BLaER1 (cell line): Measurements from ENCODE around the gene SNTG2.
"Not testable (repeated sequence)": the region's sequence is repeated elsewhere in the genome, so short reads cannot be mapped to it uniquely, and the experiment has no call there.

Source experiments
- H3K27ac ChIP-seq: shearing (Covaris generic); formaldehyde crosslinking; 2 replicates; pipeline ENCODE4 v1.8.1; 2022
- H3K27me3 ChIP-seq: shearing (Covaris generic); formaldehyde crosslinking; 2 replicates; pipeline ENCODE4 v1.8.1; 2022
- H3K36me3 ChIP-seq: shearing (Covaris generic); formaldehyde crosslinking; 2 replicates; pipeline ENCODE4 v1.8.1; 2022
- H3K4me1 ChIP-seq: shearing (Covaris generic); formaldehyde crosslinking; 2 replicates; pipeline ENCODE4 v1.8.1; 2022
- H3K4me2 ChIP-seq: shearing (Covaris generic); formaldehyde crosslinking; 2 replicates; pipeline ENCODE4 v1.8.1; 2022
- H3K4me3 ChIP-seq: shearing (Covaris generic); formaldehyde crosslinking; 2 replicates; pipeline ENCODE4 v1.8.1; 2022
- H3K9ac ChIP-seq: shearing (Covaris generic); formaldehyde crosslinking; 2 replicates; pipeline ENCODE4 v1.8.1; 2022
- H3K9me3 ChIP-seq: shearing (Covaris generic); formaldehyde crosslinking; 2 replicates; pipeline ENCODE4 v1.8.1; 2022
- H4K20me1 ChIP-seq: shearing (Covaris generic); formaldehyde crosslinking; 2 replicates; pipeline ENCODE4 v1.8.1; 2022
- Cebpa-rat ChIP-seq: shearing (Covaris generic); IDR thresholded peaks from 2 replicates; pipeline ENCODE4 v1.8.1; 2022

SNTG2 gene

GRCh38 chr2:1375794-1376193 lies 425.1 kb downstream of the SNTG2 start:
- H3K27ac ChIP-seq = no peak overlapping the region
- no peaks in the 10 kb centered on the region for H3K36me3 ChIP-seq
- H3K4me1 ChIP-seq = peaks cover 57% of the 10 kb centered on the region
- H3K9me3 ChIP-seq = peaks cover 37% of the 10 kb centered on the region
- TF ChIP-seq Cebpa-rat = no peak
- H3K4me3 ChIP-seq = no peak overlapping the region
- no peaks in the 10 kb centered on the region for H3K27me3 ChIP-seq
- H3K9ac ChIP-seq = no peak overlapping the region
- peak overlapping the region; percentile 49 for H3K4me2 ChIP-seq
- no peaks in the 10 kb centered on the region for H4K20me1 ChIP-seq

DNA sequence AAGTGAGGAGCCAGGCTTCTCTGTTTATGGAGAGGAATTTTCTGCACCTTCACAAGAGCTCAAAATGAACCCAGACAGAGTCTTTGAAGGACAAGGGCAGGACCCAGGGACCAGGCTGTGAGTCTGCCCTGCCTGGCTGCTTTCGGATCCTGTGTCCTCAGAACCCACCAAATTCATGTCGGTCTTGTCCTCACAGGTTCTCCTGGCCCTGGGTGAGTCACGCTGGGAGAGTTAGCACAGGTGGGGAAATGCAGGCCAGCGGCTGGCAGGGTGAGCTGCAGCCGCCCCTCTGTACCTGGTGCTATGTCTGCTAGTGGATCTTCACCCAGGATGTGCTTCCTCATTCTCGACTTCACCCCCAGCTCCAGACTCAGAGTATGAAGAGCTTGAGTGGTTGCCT lies 426.8 kb downstream of the SNTG2 start:
- Histone ChIP-seq H3K27ac (no peak overlapping the region), H3K9ac (no peak overlapping the region), H3K4me1 (peaks cover 51% of the 10 kb centered on the region), H3K36me3 (no peaks in the 10 kb centered on the region), H3K4me3 (no peak overlapping the region), H3K4me2 (peak overlapping the region; percentile 49; the same call in 1 of the 2 replicates), H3K27me3 (no peaks in the 10 kb centered on the region), H3K9me3 (peaks cover 37% of the 10 kb centered on the region), H4K20me1 (no peaks in the 10 kb centered on the region)
- TF ChIP-seq Cebpa-rat = no peak

DNA sequence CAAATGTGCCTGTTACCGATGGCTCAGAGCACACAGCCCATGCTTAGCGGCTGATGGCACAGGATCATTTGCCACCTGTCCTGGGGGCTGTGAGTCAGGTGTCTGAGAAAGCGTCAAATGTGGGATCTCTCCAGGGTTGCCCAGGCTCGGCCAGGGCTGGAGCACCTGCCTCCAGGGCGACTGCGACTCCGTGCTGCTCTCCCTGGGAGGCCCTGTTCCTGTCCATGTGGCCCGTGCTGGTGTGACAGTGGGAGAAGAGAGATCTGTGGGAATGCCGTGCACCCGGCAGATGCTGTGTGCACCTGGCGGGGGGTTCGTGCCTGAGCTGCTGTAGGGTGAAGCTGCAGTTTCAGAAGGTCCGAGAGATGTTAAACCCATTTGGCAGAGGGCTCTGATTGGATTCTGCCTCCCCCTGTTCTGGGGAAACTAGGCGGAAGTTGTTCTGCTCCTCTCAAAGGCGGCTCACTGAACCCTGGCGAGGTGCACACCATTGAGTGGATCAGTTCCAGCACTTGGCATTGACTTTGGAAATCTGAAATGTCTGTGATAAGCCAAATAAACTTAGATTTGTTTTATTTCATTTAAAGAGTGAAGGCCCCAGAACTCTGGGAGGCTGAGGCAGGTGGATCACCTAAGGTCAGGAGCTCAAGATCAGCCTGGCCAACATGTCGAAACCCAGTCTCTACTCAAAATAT lies 428.0 kb downstream of the SNTG2 start:
- H3K4me1 ChIP-seq = peaks cover 42% of the 10 kb centered on the region
- no peaks in the 10 kb centered on the region for H3K36me3 ChIP-seq
- no peaks in the 10 kb centered on the region for H3K27me3 ChIP-seq

DNA sequence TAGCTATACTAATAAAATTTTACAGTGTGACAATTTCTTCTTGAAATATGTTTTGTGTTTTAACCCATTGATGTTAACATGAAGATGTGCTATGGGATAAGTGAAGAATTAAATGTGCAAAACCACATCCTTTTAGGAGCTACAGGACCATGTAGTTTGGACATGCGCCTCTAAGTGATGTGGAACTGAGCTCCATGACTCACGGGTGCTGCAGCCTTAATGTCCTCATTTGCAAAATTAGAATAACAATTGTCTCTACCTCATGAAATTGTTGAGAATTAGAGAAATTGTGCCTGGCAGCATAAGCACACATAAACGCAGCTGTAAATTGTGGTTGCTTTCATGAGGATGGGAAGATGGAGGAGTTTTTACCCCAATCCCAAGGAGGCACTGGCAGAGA lies 431.0 kb downstream of the SNTG2 start:
- Histone ChIP-seq H3K4me2 (no peak overlapping the region), H3K4me3 (no peak overlapping the region), H3K9me3 (peaks cover 17% of the 10 kb centered on the region), H3K9ac (no peak overlapping the region), H4K20me1 (no peaks in the 10 kb centered on the region), H3K27me3 (no peaks in the 10 kb centered on the region), H3K4me1 (peaks cover 20% of the 10 kb centered on the region), H3K36me3 (no peaks in the 10 kb centered on the region), H3K27ac (no peak overlapping the region)
- no peak for TF ChIP-seq Cebpa-rat

More for the DNA sequence above, 428.0 kb downstream of the SNTG2 start:
- Histone ChIP-seq H3K9me3 (peaks cover 37% of the 10 kb centered on the region), H4K20me1 (no peaks in the 10 kb centered on the region), H3K4me3 (no peak overlapping the region), H3K4me2 (no peak overlapping the region), H3K27ac (no peak overlapping the region), H3K9ac (no peak overlapping the region)
- no peak for TF ChIP-seq Cebpa-rat

- H4K20me1 ChIP-seq, H3K4me3 ChIP-seq, H3K9ac ChIP-seq, H3K9me3 ChIP-seq, H3K27me3 ChIP-seq, H3K27ac ChIP-seq, H3K36me3 ChIP-seq: not testable (repeated sequence)
- H3K4me1 ChIP-seq = peaks cover 12% of the 10 kb centered on the region
- H3K4me2 ChIP-seq = peak overlapping the region; percentile 36; the same call in 1 of the 2 replicates
Measured at GRCh38 chr2:1387954-1388725, 437.5 kb downstream of the SNTG2 start.

- H3K4me3 ChIP-seq, H3K9me3 ChIP-seq, H4K20me1 ChIP-seq, H3K27ac ChIP-seq, H3K36me3 ChIP-seq, H3K27me3 ChIP-seq, H3K9ac ChIP-seq, H3K4me2 ChIP-seq: not testable (repeated sequence)
- H3K4me1 ChIP-seq = peaks cover 22% of the 10 kb centered on the region
Measured at GRCh38 chr2:1390118-1390517, 439.5 kb downstream of the SNTG2 start.

GRCh38 chr2:1393321-1393720 lies 442.7 kb downstream of the SNTG2 start:
- no peaks in the 10 kb centered on the region for H3K27me3 ChIP-seq
- no peaks in the 10 kb centered on the region for H3K36me3 ChIP-seq
- H3K4me2 ChIP-seq = no peak overlapping the region
- H3K4me3 ChIP-seq = no peak overlapping the region
- H4K20me1 ChIP-seq = no peaks in the 10 kb centered on the region
- TF ChIP-seq Cebpa-rat = no peak
- H3K4me1 ChIP-seq = peaks cover 45% of the 10 kb centered on the region
- peaks cover 18% of the 10 kb centered on the region for H3K9me3 ChIP-seq
- no peak overlapping the region for H3K9ac ChIP-seq
- no peak overlapping the region for H3K27ac ChIP-seq

- no peaks in the 10 kb centered on the region for H4K20me1 ChIP-seq
- H3K27me3 ChIP-seq = no peaks in the 10 kb centered on the region
- peaks cover 18% of the 10 kb centered on the region for H3K9me3 ChIP-seq
- peak overlapping the region; percentile 32 for H3K4me2 ChIP-seq
- no peak overlapping the region for H3K9ac ChIP-seq
- no peak for TF ChIP-seq Cebpa-rat
- H3K4me1 ChIP-seq = peaks cover 57% of the 10 kb centered on the region
- H3K27ac ChIP-seq = no peak overlapping the region
- H3K4me3 ChIP-seq = no peak overlapping the region
- H3K36me3 ChIP-seq = no peaks in the 10 kb centered on the region
Measured at GRCh38 chr2:1394709-1395408, 444.2 kb downstream of the SNTG2 start.

DNA sequence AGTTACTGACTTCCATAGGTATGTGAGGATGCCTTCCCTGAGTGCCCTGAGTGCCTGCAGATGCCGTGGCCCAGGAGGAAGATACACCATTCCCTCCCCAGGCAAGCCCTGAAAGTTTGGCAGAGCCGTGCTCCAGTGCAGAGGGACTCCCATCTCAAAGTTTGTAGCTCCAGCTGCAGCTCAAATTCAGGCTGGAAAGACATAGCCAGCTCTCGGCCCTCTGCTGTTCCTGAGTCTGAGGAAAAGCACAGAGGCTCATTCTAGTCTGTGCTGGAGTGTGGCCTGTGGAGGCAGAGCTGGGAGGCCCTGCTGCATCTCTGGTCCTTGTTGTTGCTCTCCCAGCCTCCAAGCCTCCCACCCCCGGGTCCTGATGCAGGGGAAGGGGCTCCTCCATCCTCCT lies 446.7 kb downstream of the SNTG2 start:
- Histone ChIP-seq H3K4me3 (no peak overlapping the region), H3K27ac (no peak overlapping the region), H3K4me2 (peak overlapping the region; percentile 90), H4K20me1 (no peaks in the 10 kb centered on the region), H3K9me3 (peaks cover 22% of the 10 kb centered on the region), H3K9ac (no peak overlapping the region), H3K4me1 (peaks cover 82% of the 10 kb centered on the region), H3K27me3 (no peaks in the 10 kb centered on the region), H3K36me3 (no peaks in the 10 kb centered on the region)
- TF ChIP-seq Cebpa-rat = no peak

- TF ChIP-seq Cebpa-rat = no peak
- Histone ChIP-seq H3K27ac (no peak overlapping the region), H4K20me1 (no peaks in the 10 kb centered on the region), H3K27me3 (no peaks in the 10 kb centered on the region), H3K4me2 (peak overlapping the region; percentile 90), H3K4me3 (no peak overlapping the region), H3K9ac (no peak overlapping the region), H3K36me3 (no peaks in the 10 kb centered on the region), H3K4me1 (peaks cover 85% of the 10 kb centered on the region), H3K9me3 (peaks cover 26% of the 10 kb centered on the region)
Measured at GRCh38 chr2:1398191-1398590, 447.5 kb downstream of the SNTG2 start.
